HG02763 (cell line): ENCODE data around the gene NEMP2.
"Not testable (repeated sequence)": the region's sequence is repeated elsewhere in the genome, so short reads cannot be mapped to it uniquely, and the experiment has no call there.

ENCODE experiments used
- ATAC-seq: cut with Tn5 transposase; IDR thresholded peaks from one replicate; pipeline ENCODE4 v1.9.1; 2021; ENCODE audit warnings: mild to moderate bottlenecking, moderate library complexity; ENCODE audit not compliant: unreplicated experiment

The NEMP2 gene

GRCh38 chr2:190527214-190527613, 7.3 kb downstream of the NEMP2 start:
- ATAC-seq = no peak

GRCh38 chr2:190526105-190526750, 8.3 kb downstream of the NEMP2 start:
- no peak for ATAC-seq

GRCh38 chr2:190524928-190525327, 9.6 kb downstream of the NEMP2 start:
- no peak for ATAC-seq

- no peak for ATAC-seq
Measured at GRCh38 chr2:190519975-190520767, 14.4 kb downstream of the NEMP2 start.

- ATAC-seq = no peak
Measured at GRCh38 chr2:190517468-190517867, 17.1 kb downstream of the NEMP2 start.

GRCh38 chr2:190515687-190516086, 18.8 kb downstream of the NEMP2 start:
- ATAC-seq = no peak

- no peak for ATAC-seq
Measured at GRCh38 chr2:190514676-190515075, 19.8 kb downstream of the NEMP2 start.

GRCh38 chr2:190513877-190514276, 20.6 kb downstream of the NEMP2 start:
- ATAC-seq = no peak

- ATAC-seq = no peak
Measured at GRCh38 chr2:190512539-190513095, 21.9 kb downstream of the NEMP2 start.

GRCh38 chr2:190511104-190511503, 23.4 kb downstream of the NEMP2 start:
- no peak for ATAC-seq

GRCh38 chr2:190509895-190510294, 24.6 kb downstream of the NEMP2 start:
- not testable (repeated sequence) for ATAC-seq

GRCh38 chr2:190507135-190507534, 27.4 kb downstream of the NEMP2 start:
- no peak for ATAC-seq

GRCh38 chr2:190506666-190507065, 27.9 kb downstream of the NEMP2 start:
- ATAC-seq = no peak

GRCh38 chr2:190505696-190506095, 28.8 kb downstream of the NEMP2 start:
- no peak for ATAC-seq

GRCh38 chr2:190504912-190505311, 29.6 kb downstream of the NEMP2 start:
- ATAC-seq = no peak

GRCh38 chr2:190503088-190503487, 31.4 kb downstream of the NEMP2 start:
- no peak for ATAC-seq

- no peak for ATAC-seq
Measured at GRCh38 chr2:190501702-190502407, 32.7 kb downstream of the NEMP2 start.

- no peak for ATAC-seq
Measured at GRCh38 chr2:190501231-190501630, 33.3 kb downstream of the NEMP2 start.

- ATAC-seq = no peak
Measured at GRCh38 chr2:190500054-190500502, 34.4 kb downstream of the NEMP2 start.

GRCh38 chr2:190499273-190499672, 35.2 kb downstream of the NEMP2 start:
- no peak for ATAC-seq

GRCh38 chr2:190497428-190497827, 37.1 kb downstream of the NEMP2 start:
- ATAC-seq = no peak
